ENCODE data around the gene ABLIM1. TPM values are rescaled to one million over a fixed set of nuclear protein-coding genes. Genes with fewer than 3 reads are reported as not detected.

The ABLIM1 gene
- total and polyA plus RNA-seq, 2 of the 13 experiments (the other 11 are each of a cell fraction or from before 2014, with no cell fraction given) = 59.4 to 92.7 TPM

- no peak for TF ChIP-seq CREB3 (CRISPR knock-in tag; IDR thresholded peaks at IDR 0.05)
- no peak for TF ChIP-seq ZNF746 (CRISPR knock-in tag; IDR thresholded peaks at IDR 0.05)
- no peak for TF ChIP-seq ZNF432 (CRISPR knock-in tag; IDR thresholded peaks at IDR 0.05; ENCODE audit: borderline replicate concordance)
- no peak for TF ChIP-seq ZNF354B (CRISPR knock-in tag; IDR thresholded peaks at IDR 0.05)
- TF ChIP-seq ZZZ3 (CRISPR knock-in tag; IDR thresholded peaks at IDR 0.05; ENCODE audit: borderline replicate concordance) = no peak
- TF ChIP-seq RFX3 (CRISPR knock-in tag; IDR thresholded peaks at IDR 0.05) = peak; percentile 55
- TF ChIP-seq ZHX1 (CRISPR knock-in tag; IDR thresholded peaks at IDR 0.05; ENCODE audit: low read depth) = no peak; the same call in 1 of the 2 replicates
- TF ChIP-seq ATF1 (CRISPR knock-in tag; IDR thresholded peaks at IDR 0.05) = no peak
- TF ChIP-seq JUN (CRISPR knock-in tag; IDR thresholded peaks at IDR 0.05) = no peak
- TF ChIP-seq CEBPZ (IDR thresholded peaks at IDR 0.05; ENCODE audit: low read length) = no peak
- no peak for TF ChIP-seq ZNF878 (CRISPR knock-in tag; IDR thresholded peaks at IDR 0.05)
- TF ChIP-seq ZNF724P (CRISPR knock-in tag; IDR thresholded peaks at IDR 0.05; ENCODE audit: borderline replicate concordance) = no peak
- no peak for TF ChIP-seq ARNT2 (CRISPR knock-in tag; IDR thresholded peaks at IDR 0.05; ENCODE audit: low read depth)
- no peak for TF ChIP-seq ZSCAN30 (CRISPR knock-in tag; IDR thresholded peaks at IDR 0.05)
- no peak for TF ChIP-seq GRHL1 (CRISPR knock-in tag; conservative IDR thresholded peaks at IDR 0.05)
- TF ChIP-seq NR2F2 (IDR thresholded peaks at IDR 0.05; ENCODE audit: borderline replicate concordance, low read depth) = no peak
- TF ChIP-seq GTF2F1 (IDR thresholded peaks at IDR 0.05; ENCODE audit: low read length) = no peak
- no peak for TF ChIP-seq REXO4 (CRISPR knock-in tag; IDR thresholded peaks at IDR 0.05; ENCODE audit: borderline replicate concordance)
- TF ChIP-seq SIN3B (IDR thresholded peaks at IDR 0.05; ENCODE audit: low read length) = no peak
- no peak for TF ChIP-seq ZNF747 (CRISPR knock-in tag; IDR thresholded peaks at IDR 0.05; ENCODE audit: borderline replicate concordance)
Measured at GRCh38 chr10:114631666-114632417, 26.2 kb downstream of the ABLIM1 start (continued).

Data from HepG2 (cell line).